Transverse colon (tissue), 3 donors: ENCODE data around the gene ZNF263.

Source experiments
- CTCF ChIP-seq, 5 experiments: fragments of 200-600 bp in 3 of 5; fragments of 450-650 bp in 2 of 5; sonication (generic) in 3 of 5; IDR thresholded peaks; 1 replicate in 2 of 5; 2 replicates in 3 of 5; pipeline ENCODE4 v1.5.1; 2016 to 2017; ENCODE audit warnings: antibody characterized with exemption in 5 of 5, inconsistent platforms in 3 of 5, mild to moderate bottlenecking in 2 of 5, moderate library complexity in 1 of 5
- POLR2A ChIP-seq: fragments of 450-650 bp; IDR thresholded peaks from one replicate; pipeline ENCODE4 v1.6.1; 2016; ENCODE audit warnings: antibody characterized with exemption, mild to moderate bottlenecking, moderate library complexity

GRCh38 chr16:3252967-3253366 is 30.3 kb upstream of the ZNF263 start:
- TF ChIP-seq POLR2A (no peak), CTCF (IDR thresholded peaks at IDR 0.05) (no peak)
